IPS-18c (cell line): ENCODE results near the gene ST7L.

Experiments
- H3K4me3 ChIP-seq: 2 replicates; pipeline ENCODE4 v1.7.0; 2013; ENCODE audit warnings: low read depth, mild to moderate bottlenecking, low read length, moderate library complexity; ENCODE audit not compliant: insufficient read depth
- H3K9me3 ChIP-seq: one replicate; pipeline ENCODE4 v1.6.1; 2013; ENCODE audit warnings: mild to moderate bottlenecking, low read length, moderate library complexity; ENCODE audit not compliant: control insufficient read depth, insufficient read depth

ST7L gene

GRCh38 chr1:112533029-112533428 lies 85.9 kb downstream of the ST7L start:
- Histone ChIP-seq H3K9me3 (no peaks in the 10 kb centered on the region), H3K4me3 (no peak overlapping the region)

- Histone ChIP-seq H3K4me3 (no peak overlapping the region), H3K9me3 (no peaks in the 10 kb centered on the region)
Observed at GRCh38 chr1:112532064-112532463, 86.9 kb downstream of the ST7L start.

GRCh38 chr1:112530832-112531231 lies 88.1 kb downstream of the ST7L start:
- no peak overlapping the region for H3K4me3 ChIP-seq

GRCh38 chr1:112529301-112529700 lies 89.6 kb downstream of the ST7L start:
- no peaks in the 10 kb centered on the region for H3K9me3 ChIP-seq
- no peak overlapping the region for H3K4me3 ChIP-seq

More at GRCh38 chr1:112530832-112531231, 88.1 kb downstream of the ST7L start:
- H3K9me3 ChIP-seq, result no peaks in the 10 kb centered on the region

- no peaks in the 10 kb centered on the region for H3K9me3 ChIP-seq
- no peak overlapping the region for H3K4me3 ChIP-seq
Observed at GRCh38 chr1:112528076-112528475, 90.9 kb downstream of the ST7L start.

GRCh38 chr1:112527266-112528010 lies 91.5 kb downstream of the ST7L start:
- Histone ChIP-seq H3K9me3 (no peaks in the 10 kb centered on the region), H3K4me3 (no peak overlapping the region)

- Histone ChIP-seq H3K4me3 (no peak overlapping the region), H3K9me3 (no peaks in the 10 kb centered on the region)
Observed at GRCh38 chr1:112524986-112525385, 94.0 kb downstream of the ST7L start.

- H3K4me3 ChIP-seq, result no peak overlapping the region
- no peaks in the 10 kb centered on the region for H3K9me3 ChIP-seq
Observed at GRCh38 chr1:112524251-112524650, 94.7 kb downstream of the ST7L start.

- Histone ChIP-seq H3K9me3 (no peaks in the 10 kb centered on the region), H3K4me3 (no peak overlapping the region)
Observed at GRCh38 chr1:112522621-112523020, 96.3 kb downstream of the ST7L start.

- H3K9me3 ChIP-seq, result peaks cover 2% of the 10 kb centered on the region
- H3K4me3 ChIP-seq, result no peak overlapping the region
Observed at GRCh38 chr1:112520166-112520565, 98.8 kb downstream of the ST7L start.

- H3K4me3 ChIP-seq, result no peak overlapping the region
Observed at GRCh38 chr1:112518186-112518585, 100.8 kb downstream of the ST7L start.

GRCh38 chr1:112517646-112518045 lies 101.3 kb downstream of the ST7L start:
- Histone ChIP-seq H3K9me3 (peaks cover 2% of the 10 kb centered on the region), H3K4me3 (no peak overlapping the region)

More at GRCh38 chr1:112518186-112518585, 100.8 kb downstream of the ST7L start:
- peaks cover 2% of the 10 kb centered on the region for H3K9me3 ChIP-seq

- no peak overlapping the region for H3K4me3 ChIP-seq
- H3K9me3 ChIP-seq, result peaks cover 2% of the 10 kb centered on the region
Observed at GRCh38 chr1:112517231-112517630, 101.7 kb downstream of the ST7L start.

- no peak overlapping the region for H3K4me3 ChIP-seq
- H3K9me3 ChIP-seq, result peaks cover 2% of the 10 kb centered on the region
Observed at GRCh38 chr1:112516141-112516540, 102.8 kb downstream of the ST7L start.

- Histone ChIP-seq H3K9me3 (peaks cover 2% of the 10 kb centered on the region), H3K4me3 (no peak overlapping the region)
Observed at GRCh38 chr1:112515311-112516009, 103.5 kb downstream of the ST7L start.

- Histone ChIP-seq H3K9me3 (peaks cover 2% of the 10 kb centered on the region), H3K4me3 (no peak overlapping the region)
Observed at GRCh38 chr1:112514901-112515300, 104.0 kb downstream of the ST7L start.

GRCh38 chr1:112513112-112513870 lies 105.7 kb downstream of the ST7L start:
- Histone ChIP-seq H3K9me3 (peaks cover 4% of the 10 kb centered on the region), H3K4me3 (no peak overlapping the region)

GRCh38 chr1:112511897-112512296 lies 107.0 kb downstream of the ST7L start:
- H3K4me3 ChIP-seq, result no peak overlapping the region
- H3K9me3 ChIP-seq, result peaks cover 4% of the 10 kb centered on the region
